ENCODE measurements around the gene TMEM92.

- no peak for TF ChIP-seq CTCF (IDR thresholded peaks at IDR 0.05)
- no peak for TF ChIP-seq POLR2A (IDR thresholded peaks at IDR 0.05)
These were observed 9.1 kb upstream of the TMEM92 start for GRCh38 chr17:50265212-50265611.

Data from adrenal gland (tissue), 5 donors.